ENCODE measurements around the gene SP3.
A peak's percentile ranks its signal among the peaks of the same experiment; 100 is the strongest.

Gene SP3

DNA sequence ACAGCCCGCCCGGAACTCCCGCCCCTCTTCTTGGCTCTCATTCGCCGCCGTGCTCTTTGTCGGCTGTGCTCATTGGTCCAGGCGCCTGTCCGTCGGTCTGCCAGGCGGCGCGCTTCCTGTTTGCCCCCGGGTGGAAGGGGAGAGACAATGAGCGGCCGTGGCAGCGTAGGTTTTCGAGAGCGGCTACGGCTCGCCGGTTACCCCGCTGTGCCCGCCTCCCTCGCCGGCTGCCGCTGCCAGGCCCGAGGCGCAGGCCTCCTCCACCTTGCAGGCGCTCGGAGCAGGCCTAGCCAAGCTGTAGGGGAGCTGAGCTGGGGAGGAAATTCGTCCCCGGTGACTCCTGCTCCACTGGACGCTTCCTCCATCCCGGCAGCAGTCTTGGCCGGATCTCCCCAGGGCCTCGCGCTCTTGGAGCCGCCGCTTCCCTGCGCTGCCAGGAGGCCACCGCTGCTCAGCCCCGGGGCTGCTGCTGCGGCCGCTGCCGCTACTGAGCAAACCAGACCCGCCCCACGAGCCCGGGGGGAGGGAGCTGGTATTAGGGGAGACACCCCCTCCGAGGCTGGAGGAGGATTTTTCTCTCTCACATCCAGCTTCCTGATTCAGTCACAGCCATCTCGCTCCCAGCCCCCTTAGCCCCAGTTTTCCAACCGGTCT is at the start of gene SP3:
TSS of gene SP3 (minus strand) at position 2 of the 654 bp plus-strand sequence. CDS start 202 bp downstream, outside the sequence.
- Histone ChIP-seq H3K36me3 (ENCODE audit: control insufficient read depth in 1 of 2, insufficient read depth in 2 of 2, low read length in 2 of 2) (peaks cover 0 to 5% of the 10 kb centered on the region in 2 donors), H3K27ac (ENCODE audit: low read length) (peak within 1 kb of the TSS; percentile 98), H3K4me1 (ENCODE audit: control insufficient read depth in 1 of 2, insufficient read depth in 2 of 2, low read length in 2 of 2) (peaks cover 5 to 23% of the 10 kb centered on the region in 2 donors), H3K9me3 (ENCODE audit: control insufficient read depth in 1 of 2, low read length in 2 of 2) (peaks cover 0 to 5% of the 10 kb centered on the region in 2 donors), H3K4me3 (ENCODE audit: low read depth in 1 of 2, low read length in 2 of 2) (peak within 1 kb of the TSS; percentile 87), H3K27me3 (ENCODE audit: low read depth, low read length) (no peaks in the 10 kb centered on the region)

DNA sequence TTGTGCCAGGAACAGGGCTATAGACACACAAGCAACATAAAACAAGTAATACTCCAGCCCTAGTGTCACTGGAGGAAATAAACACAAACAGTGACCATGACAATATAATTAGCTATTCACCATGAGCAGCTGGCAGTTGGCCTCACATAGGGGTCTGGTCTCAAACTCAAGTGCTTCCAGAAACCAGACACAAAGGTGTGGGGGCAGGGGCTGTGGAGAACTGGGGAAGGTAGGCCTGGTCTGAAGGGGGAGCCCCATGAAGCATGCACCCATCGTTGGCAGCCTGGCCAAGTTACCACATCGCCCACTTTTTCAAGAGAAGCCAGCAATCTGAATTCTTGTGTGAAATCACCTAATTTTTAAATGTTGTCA is 49.5 kb upstream of the SP3 start:
- Histone ChIP-seq H3K27me3 (ENCODE audit: low read depth, low read length) (no peaks in the 10 kb centered on the region), H3K9me3 (ENCODE audit: control insufficient read depth in 1 of 2, low read length in 2 of 2) (no peaks in the 10 kb centered on the region), H3K27ac (ENCODE audit: low read length) (no peak overlapping the region), H3K4me1 (ENCODE audit: control insufficient read depth in 1 of 2, insufficient read depth in 2 of 2, low read length in 2 of 2) (peaks cover 11 to 14% of the 10 kb centered on the region in 2 donors), H3K36me3 (ENCODE audit: control insufficient read depth in 1 of 2, insufficient read depth in 2 of 2, low read length in 2 of 2) (no peaks in the 10 kb centered on the region), H3K4me3 (ENCODE audit: low read depth in 1 of 2, low read length in 2 of 2) (no peak overlapping the region)

DNA sequence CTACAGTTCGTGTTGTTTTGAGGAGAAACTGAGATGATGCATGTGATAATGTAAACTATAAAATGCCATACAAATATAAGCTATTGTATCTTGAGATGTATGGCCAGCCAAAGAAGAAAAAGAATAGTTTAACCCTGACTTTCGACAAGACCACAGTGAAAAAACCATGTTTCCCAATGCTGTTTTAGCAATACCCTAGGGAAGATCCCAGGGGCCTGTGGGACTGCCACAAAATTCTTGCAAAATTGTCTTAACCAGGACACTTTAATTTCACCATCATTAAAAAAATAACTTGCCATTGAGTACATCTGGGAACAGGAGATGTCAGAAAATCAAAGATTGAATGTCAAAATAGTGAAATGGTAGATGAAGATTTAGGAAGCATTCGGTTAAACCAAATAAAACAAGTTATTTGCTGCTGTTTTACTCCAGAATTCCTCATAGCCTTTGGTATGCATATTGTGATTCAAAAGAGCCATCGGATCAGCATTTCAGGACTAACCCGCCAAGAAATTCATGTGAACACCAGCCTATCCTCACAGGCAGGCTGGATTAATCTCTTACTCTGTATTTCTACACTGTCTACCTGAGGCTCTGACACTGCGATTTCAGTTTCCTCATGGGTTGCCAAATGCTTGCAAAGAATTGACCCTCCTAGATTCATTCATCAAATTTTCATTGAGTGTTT is 49.0 kb upstream of the SP3 start:
- H3K4me1 ChIP-seq (ENCODE audit: control insufficient read depth in 1 of 2, insufficient read depth in 2 of 2, low read length in 2 of 2), result peaks cover 11 to 14% of the 10 kb centered on the region in 2 donors
- H3K9me3 ChIP-seq (ENCODE audit: control insufficient read depth in 1 of 2, low read length in 2 of 2), result no peaks in the 10 kb centered on the region
- H3K4me3 ChIP-seq (ENCODE audit: low read depth in 1 of 2, low read length in 2 of 2), result peak overlapping the region in 1 of 2 donors; percentile 70
- H3K27ac ChIP-seq (ENCODE audit: low read length), result peak overlapping the region; percentile 93
- no peaks in the 10 kb centered on the region for H3K36me3 ChIP-seq (ENCODE audit: control insufficient read depth in 1 of 2, insufficient read depth in 2 of 2, low read length in 2 of 2)
- H3K27me3 ChIP-seq (ENCODE audit: low read depth, low read length), result no peaks in the 10 kb centered on the region

DNA sequence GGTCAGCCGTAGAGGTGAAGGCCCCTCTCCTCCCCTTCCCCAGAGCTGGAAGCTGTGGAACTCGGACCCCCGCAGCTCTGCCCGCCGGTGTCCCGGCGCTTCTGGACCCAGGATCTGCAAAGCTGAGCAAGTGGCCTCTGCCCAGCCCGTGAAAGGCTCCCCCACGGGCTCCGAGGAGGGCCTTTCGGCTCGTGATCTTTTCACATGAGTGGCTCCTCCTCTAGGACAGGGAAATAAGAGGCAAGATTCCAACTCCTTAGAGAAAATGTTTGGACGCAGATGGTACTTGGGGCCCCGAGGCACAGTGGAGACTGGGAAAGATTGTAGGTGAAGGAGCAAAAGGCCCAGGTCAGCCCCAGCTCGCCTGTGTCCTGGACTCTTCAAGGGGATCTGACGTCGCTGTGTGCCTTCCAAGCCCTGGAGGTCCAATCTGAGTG is 48.2 kb upstream of the SP3 start:
- Histone ChIP-seq H3K36me3 (ENCODE audit: control insufficient read depth in 1 of 2, insufficient read depth in 2 of 2, low read length in 2 of 2) (no peaks in the 10 kb centered on the region), H3K4me1 (ENCODE audit: control insufficient read depth in 1 of 2, insufficient read depth in 2 of 2, low read length in 2 of 2) (peaks cover 11 to 14% of the 10 kb centered on the region in 2 donors), H3K4me3 (ENCODE audit: low read depth in 1 of 2, low read length in 2 of 2) (peak overlapping the region; percentile 67 to 70), H3K27me3 (ENCODE audit: low read depth, low read length) (no peaks in the 10 kb centered on the region), H3K27ac (ENCODE audit: low read length) (peak overlapping the region; percentile 93), H3K9me3 (ENCODE audit: control insufficient read depth in 1 of 2, low read length in 2 of 2) (no peaks in the 10 kb centered on the region)

DNA sequence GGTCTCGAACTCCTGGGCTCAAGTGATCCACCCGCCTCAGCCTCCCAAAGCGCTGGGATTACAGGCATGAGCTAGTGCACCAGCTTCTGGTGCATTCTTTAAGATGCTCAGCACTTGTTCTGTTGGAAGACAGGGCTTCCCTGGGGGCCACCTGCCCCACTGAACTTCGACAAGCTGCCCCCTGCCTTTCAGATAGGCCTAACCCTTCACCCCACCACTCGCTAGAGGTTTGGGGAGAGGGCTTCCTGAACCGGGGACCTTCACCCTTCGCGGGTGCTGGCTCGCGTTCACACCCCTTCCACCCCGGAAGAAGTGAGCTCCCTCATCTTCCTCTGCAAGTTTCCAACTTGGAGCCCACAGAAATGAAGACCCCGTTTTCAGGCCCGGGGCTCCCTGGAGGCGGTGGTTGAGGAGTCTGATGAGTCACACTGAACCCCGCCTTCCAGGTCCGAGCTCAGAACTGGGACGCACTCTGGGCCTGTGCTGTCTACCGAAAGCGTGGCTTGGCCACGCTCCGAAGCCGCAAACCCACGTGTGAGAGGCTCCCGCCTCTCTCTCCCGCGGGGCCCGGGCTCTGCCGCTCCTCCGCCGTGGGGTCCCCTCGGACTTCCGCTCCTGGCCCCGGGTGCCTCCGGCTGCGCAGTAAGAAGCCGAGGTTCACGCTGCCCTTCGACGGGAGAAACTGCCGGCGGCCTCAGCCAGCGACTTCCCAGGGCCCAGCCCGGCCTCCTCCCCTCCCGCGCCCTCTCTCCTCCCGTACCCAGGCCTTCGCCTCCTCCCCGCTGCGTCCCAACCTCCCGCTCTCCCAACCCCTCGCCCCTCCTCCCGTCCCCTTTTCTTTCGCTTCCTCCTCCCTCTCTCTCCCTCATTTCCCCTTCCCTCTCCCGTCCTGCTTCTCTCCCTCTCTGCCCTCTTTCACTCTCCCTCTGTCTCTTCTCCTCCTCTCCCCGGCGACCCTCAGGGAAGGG is 47.5 kb upstream of the SP3 start:
- Histone ChIP-seq H3K9me3 (ENCODE audit: control insufficient read depth in 1 of 2, low read length in 2 of 2) (no peaks in the 10 kb centered on the region), H3K4me3 (ENCODE audit: low read depth in 1 of 2, low read length in 2 of 2) (peak overlapping the region; percentile 67 to 70), H3K36me3 (ENCODE audit: control insufficient read depth in 1 of 2, insufficient read depth in 2 of 2, low read length in 2 of 2) (no peaks in the 10 kb centered on the region), H3K27me3 (ENCODE audit: low read depth, low read length) (no peaks in the 10 kb centered on the region), H3K4me1 (ENCODE audit: control insufficient read depth in 1 of 2, insufficient read depth in 2 of 2, low read length in 2 of 2) (peaks cover 11 to 14% of the 10 kb centered on the region in 2 donors), H3K27ac (ENCODE audit: low read length) (peak overlapping the region; percentile 93)

DNA sequence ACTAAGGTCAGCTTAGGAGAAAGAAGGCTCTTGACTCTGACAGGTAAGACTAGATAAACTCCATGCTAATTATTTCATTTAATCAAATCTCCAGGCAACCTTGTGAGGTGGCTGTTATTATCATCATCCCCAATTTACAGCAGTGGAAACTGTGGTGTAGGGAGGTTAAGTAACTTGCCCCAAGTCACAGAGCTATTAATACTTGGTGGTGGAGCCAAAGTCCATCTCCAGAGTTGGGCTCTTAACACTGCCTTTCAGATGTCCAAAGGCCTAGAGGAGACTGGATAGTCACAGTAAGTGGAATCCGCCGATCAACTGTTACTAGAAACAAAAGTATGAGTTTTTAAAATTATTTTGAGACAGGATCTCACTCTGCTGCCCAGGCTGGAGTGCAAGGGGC is 46.6 kb upstream of the SP3 start:
- peak overlapping the region in 1 of 2 donors; percentile 70 for H3K4me3 ChIP-seq (ENCODE audit: low read depth in 1 of 2, low read length in 2 of 2)
- no peaks in the 10 kb centered on the region for H3K27me3 ChIP-seq (ENCODE audit: low read depth, low read length)
- H3K36me3 ChIP-seq (ENCODE audit: control insufficient read depth in 1 of 2, insufficient read depth in 2 of 2, low read length in 2 of 2), result no peaks in the 10 kb centered on the region
- no peak overlapping the region for H3K27ac ChIP-seq (ENCODE audit: low read length)
- H3K4me1 ChIP-seq (ENCODE audit: control insufficient read depth in 1 of 2, insufficient read depth in 2 of 2, low read length in 2 of 2), result peaks cover 11 to 14% of the 10 kb centered on the region in 2 donors
- no peaks in the 10 kb centered on the region for H3K9me3 ChIP-seq (ENCODE audit: control insufficient read depth in 1 of 2, low read length in 2 of 2)

DNA sequence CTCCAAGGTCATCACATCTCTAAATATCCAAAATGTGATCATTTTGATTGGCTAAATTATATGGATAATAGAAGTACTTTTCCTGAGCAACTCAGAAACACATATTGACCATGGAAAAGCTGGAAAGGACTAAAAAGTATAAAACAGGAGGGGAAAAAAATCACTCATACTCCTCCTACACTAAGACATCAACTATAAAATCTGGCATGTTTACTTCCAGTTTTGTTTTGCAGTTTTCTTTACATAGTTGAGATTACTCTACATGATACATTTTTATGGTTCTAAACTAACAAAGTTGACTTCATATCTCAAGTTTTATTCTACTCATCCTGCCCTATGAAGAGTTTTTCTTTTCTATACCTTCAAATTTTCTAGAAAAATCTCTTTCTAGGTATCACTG is 46.0 kb upstream of the SP3 start:
- H3K27me3 ChIP-seq (ENCODE audit: low read depth, low read length), result no peaks in the 10 kb centered on the region
- no peaks in the 10 kb centered on the region for H3K9me3 ChIP-seq (ENCODE audit: control insufficient read depth in 1 of 2, low read length in 2 of 2)
- H3K4me1 ChIP-seq (ENCODE audit: control insufficient read depth in 1 of 2, insufficient read depth in 2 of 2, low read length in 2 of 2), result peaks cover 11 to 14% of the 10 kb centered on the region in 2 donors
- no peaks in the 10 kb centered on the region for H3K36me3 ChIP-seq (ENCODE audit: control insufficient read depth in 1 of 2, insufficient read depth in 2 of 2, low read length in 2 of 2)
- H3K4me3 ChIP-seq (ENCODE audit: low read depth in 1 of 2, low read length in 2 of 2), result no peak overlapping the region
- H3K27ac ChIP-seq (ENCODE audit: low read length), result no peak overlapping the region

DNA sequence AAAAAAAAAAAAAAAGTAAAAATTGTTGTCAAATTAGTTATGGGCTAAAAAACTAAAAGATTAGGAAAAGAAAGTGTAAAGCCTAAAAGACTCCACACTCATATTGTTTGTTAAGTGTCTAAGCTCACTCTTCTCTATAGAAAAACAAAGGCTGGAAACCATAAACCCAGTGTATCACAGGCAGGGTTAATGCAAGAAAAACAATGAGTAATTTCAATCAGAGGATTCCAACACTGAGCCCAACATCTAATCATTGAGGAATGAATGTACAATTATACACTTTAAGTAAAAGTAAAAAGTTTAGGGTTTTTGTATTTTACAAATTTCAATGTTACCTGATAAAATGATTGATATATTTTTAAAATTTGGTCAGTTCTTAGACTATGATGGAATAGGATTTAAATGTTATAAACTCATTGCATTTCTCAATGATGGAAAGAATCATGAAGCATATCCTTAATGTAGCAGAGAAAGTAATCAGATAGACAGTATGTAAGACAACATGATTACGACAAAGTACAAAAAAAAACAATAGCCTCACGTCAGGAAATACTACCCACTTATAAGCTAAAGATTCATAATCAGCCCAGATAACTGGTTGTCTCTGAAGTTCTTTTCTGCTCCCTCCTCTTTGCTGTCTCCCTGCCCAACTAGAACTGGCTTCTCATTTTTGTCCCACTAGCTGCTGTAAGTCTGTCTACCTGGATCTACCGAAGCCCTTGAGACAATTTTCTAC is 44.5 kb upstream of the SP3 start:
- peaks cover 14 to 20% of the 10 kb centered on the region in 2 donors for H3K4me1 ChIP-seq (ENCODE audit: control insufficient read depth in 1 of 2, insufficient read depth in 2 of 2, low read length in 2 of 2)
- no peaks in the 10 kb centered on the region for H3K27me3 ChIP-seq (ENCODE audit: low read depth, low read length)
- no peaks in the 10 kb centered on the region for H3K9me3 ChIP-seq (ENCODE audit: control insufficient read depth in 1 of 2, low read length in 2 of 2)
- no peaks in the 10 kb centered on the region for H3K36me3 ChIP-seq (ENCODE audit: control insufficient read depth in 1 of 2, insufficient read depth in 2 of 2, low read length in 2 of 2)
- H3K27ac ChIP-seq (ENCODE audit: low read length), result no peak overlapping the region
- H3K4me3 ChIP-seq (ENCODE audit: low read depth in 1 of 2, low read length in 2 of 2), result no peak overlapping the region

DNA sequence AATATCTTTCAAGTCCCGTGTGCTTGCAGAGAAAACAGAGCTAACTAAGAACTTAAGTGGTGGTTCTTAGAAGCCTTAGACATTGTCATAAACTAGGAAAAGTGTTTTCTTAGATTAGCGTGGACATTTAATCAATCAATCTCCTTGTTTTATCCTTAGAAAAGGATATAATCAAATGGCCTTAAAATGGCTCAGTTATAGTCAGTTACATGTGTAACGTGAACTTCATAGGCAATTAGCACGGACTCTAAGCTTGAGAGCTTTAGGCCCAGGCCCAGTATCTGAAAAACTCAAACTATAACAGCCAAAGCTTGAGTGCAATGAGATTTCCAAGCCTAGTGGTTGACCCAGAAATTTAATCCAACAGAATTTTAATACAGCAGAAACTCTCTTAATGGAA is 43.5 kb upstream of the SP3 start:
- no peaks in the 10 kb centered on the region for H3K36me3 ChIP-seq (ENCODE audit: control insufficient read depth in 1 of 2, insufficient read depth in 2 of 2, low read length in 2 of 2)
- no peaks in the 10 kb centered on the region for H3K27me3 ChIP-seq (ENCODE audit: low read depth, low read length)
- H3K4me3 ChIP-seq (ENCODE audit: low read depth in 1 of 2, low read length in 2 of 2), result no peak overlapping the region
- peaks cover 6 to 21% of the 10 kb centered on the region in 2 donors for H3K4me1 ChIP-seq (ENCODE audit: control insufficient read depth in 1 of 2, insufficient read depth in 2 of 2, low read length in 2 of 2)
- no peak overlapping the region for H3K27ac ChIP-seq (ENCODE audit: low read length)
- no peaks in the 10 kb centered on the region for H3K9me3 ChIP-seq (ENCODE audit: control insufficient read depth in 1 of 2, low read length in 2 of 2)

DNA sequence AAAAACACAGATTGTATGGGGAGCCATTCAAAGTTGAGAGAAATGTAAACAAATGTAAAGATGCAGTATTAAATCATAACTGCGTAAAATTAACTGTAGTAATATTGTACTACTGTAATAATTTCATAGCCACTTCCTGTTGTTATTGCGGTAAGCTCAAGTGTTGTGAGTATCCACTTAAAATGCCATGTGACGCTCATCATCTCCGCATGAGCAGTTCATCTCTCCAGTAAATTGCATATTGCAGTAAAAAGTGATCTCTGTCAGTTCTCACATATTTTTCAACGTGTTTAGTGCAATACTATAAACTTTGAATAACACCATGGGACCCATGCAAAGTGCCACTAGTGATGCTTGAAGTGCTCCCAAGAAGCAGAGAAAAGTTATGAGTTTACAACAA is 41.8 kb upstream of the SP3 start:
- no peak overlapping the region for H3K27ac ChIP-seq (ENCODE audit: low read length)

More for the DNA sequence above, 41.8 kb upstream of the SP3 start:
- H3K36me3 ChIP-seq (ENCODE audit: control insufficient read depth in 1 of 2, insufficient read depth in 2 of 2, low read length in 2 of 2), result no peaks in the 10 kb centered on the region
- no peak overlapping the region for H3K4me3 ChIP-seq (ENCODE audit: low read depth in 1 of 2, low read length in 2 of 2)
- no peaks in the 10 kb centered on the region for H3K9me3 ChIP-seq (ENCODE audit: control insufficient read depth in 1 of 2, low read length in 2 of 2)
- H3K4me1 ChIP-seq (ENCODE audit: control insufficient read depth in 1 of 2, insufficient read depth in 2 of 2, low read length in 2 of 2), result peaks cover 6 to 11% of the 10 kb centered on the region in 2 donors
- no peaks in the 10 kb centered on the region for H3K27me3 ChIP-seq (ENCODE audit: low read depth, low read length)
